ENCODE measurements around the gene ESCO1. TPM values are rescaled to one million over a fixed set of nuclear protein-coding genes. Genes with fewer than 3 reads are reported as not detected.

ESCO1 gene
- total and polyA plus RNA-seq, 2 donors (not counting 1 experiment from before 2014, with no cell fraction given), result 8.5 to 14.2 TPM

DNA sequence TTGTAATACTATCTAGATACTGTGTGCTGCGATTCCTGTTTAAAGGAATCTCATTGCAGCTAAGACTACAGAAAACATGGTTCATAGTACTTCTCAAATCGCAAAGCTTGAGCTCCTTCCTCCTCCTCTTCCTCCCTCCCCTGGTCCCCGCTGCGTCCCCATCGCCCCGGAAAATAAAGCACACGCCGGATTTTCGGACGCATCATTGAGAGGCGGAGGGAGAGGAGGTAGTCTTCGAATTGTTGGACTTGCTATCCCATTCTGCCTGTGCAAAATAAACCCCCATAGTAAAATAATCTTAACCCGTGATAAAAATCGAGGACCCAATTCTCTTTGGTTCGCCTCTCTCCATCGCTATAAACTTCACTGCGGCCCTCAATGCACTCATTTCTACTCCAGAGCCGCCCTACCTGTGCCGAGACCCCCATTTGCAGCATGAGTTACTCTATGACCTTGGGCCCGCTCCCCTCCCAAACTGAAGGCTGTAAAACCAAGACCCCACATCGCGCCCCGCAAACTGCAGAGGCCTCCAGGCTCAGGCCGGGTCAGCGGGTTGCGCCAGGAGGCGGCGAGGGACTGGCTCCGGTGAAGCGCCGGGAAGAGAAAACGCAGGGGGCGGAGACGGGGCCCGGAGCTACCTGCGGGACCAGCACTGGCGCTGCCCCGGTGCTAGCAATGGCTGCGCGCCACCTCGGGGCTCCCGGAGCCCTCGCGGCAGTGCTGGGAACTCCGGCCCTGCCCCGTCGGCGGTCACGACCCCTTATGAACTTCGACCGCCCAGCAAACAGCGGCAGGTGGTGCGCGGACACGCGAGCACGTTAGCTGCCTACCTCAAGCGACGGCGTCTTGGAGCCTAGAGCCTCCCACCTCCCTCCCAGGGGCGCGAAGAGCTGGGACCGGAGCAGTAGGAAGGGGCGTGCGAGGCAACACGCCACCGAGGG is 649 bp downstream of the ESCO1 start:
- DNase-seq (ENCODE audit: low read depth in 2 of 2), result peak in 1 of 2 donors; percentile 3
- Histone ChIP-seq H3K4me1 (ENCODE audit: control insufficient read depth, extremely low read depth, insufficient read depth, low read length) (peaks cover 4% of the 10 kb centered on the region), H3K27ac (ENCODE audit: insufficient read depth, low read length) (peak overlapping the region; percentile 99)

DNA sequence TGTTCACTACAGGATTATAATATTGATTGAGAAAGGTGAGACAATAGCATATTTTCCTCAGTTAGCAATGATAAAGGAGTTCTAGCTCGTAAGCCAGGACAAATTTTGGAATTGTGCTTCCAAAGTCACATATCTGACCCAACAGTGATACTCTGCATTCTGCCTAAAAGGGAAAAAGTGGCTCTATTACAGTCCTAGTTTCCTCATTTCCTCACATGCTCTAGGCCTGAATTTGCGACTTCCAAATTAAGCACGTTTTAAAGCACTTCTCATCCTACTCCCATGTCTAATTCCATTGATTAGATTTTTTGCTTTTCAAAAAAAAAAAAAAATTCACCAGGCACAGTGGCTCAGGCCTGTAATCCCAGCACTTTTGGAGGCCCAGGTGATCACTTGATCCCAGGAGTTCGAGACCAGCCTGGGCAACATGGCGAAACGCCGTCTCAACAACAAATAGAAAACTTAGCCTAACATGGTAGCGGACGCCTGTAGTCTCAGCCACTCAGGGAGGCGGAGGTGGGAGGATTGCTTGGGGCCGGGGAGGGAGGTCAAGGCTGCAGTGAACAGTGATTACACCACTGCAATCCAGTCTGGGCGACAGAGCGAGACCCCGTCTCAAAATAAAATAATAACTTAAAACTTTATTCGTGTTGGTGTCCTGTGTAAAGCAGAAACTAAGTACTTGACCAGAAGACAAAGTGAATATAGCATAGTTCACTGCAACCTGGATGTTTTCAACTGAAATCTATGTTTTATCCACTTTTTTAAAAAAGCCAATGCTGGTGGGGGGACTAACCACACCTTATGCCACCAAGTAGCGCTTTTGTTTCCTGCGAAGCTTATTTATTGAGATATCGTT is 1.5 kb downstream of the ESCO1 start:
- Histone ChIP-seq H3K4me3 (replicated peaks in 1 of 4; ENCODE audit: control extremely low read depth in 1 of 4, insufficient read depth in 1 of 4, low read depth in 3 of 4, low read length in 4 of 4) (peak overlapping the region; percentile 90 to 100 (median 99)), H3K9ac (ENCODE audit: insufficient read depth, low read length) (no peak overlapping the region), H3K27me3 (ENCODE audit: control insufficient read depth, insufficient read depth, low read length) (no peaks in the 10 kb centered on the region), H2AFZ (ENCODE audit: low read length) (no peak overlapping the region), H3K79me2 (ENCODE audit: control insufficient read depth, insufficient read depth, low read length) (peaks cover 34% of the 10 kb centered on the region), H4K20me1 (ENCODE audit: control insufficient read depth, extremely low read depth, insufficient read depth, low read length) (no peaks in the 10 kb centered on the region), H3K4me2 (ENCODE audit: extremely low read depth, insufficient read depth, low read length) (peak overlapping the region; percentile 89), H3K9me3 (ENCODE audit: control insufficient read depth, insufficient read depth, low read depth, low read length) (no peaks in the 10 kb centered on the region), H3K36me3 (ENCODE audit: control insufficient read depth, insufficient read depth, low read length) (no peaks in the 10 kb centered on the region), H3K27ac (ENCODE audit: insufficient read depth, low read length) (peak overlapping the region; percentile 99), H3K4me1 (ENCODE audit: control insufficient read depth, extremely low read depth, insufficient read depth, low read length) (peaks cover 4% of the 10 kb centered on the region)
- no peak for TF ChIP-seq EZH2 (IDR thresholded peaks at IDR 0.05; ENCODE audit: low read length, missing control alignments)
- TF ChIP-seq, protein P1, sequence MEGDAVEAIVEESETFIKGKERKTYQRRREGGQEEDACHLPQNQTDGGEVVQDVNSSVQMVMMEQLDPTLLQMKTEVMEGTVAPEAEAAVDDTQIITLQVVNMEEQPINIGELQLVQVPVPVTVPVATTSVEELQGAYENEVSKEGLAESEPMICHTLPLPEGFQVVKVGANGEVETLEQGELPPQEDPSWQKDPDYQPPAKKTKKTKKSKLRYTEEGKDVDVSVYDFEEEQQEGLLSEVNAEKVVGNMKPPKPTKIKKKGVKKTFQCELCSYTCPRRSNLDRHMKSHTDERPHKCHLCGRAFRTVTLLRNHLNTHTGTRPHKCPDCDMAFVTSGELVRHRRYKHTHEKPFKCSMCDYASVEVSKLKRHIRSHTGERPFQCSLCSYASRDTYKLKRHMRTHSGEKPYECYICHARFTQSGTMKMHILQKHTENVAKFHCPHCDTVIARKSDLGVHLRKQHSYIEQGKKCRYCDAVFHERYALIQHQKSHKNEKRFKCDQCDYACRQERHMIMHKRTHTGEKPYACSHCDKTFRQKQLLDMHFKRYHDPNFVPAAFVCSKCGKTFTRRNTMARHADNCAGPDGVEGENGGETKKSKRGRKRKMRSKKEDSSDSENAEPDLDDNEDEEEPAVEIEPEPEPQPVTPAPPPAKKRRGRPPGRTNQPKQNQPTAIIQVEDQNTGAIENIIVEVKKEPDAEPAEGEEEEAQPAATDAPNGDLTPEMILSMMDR (conservative IDR thresholded peaks at IDR 0.05 in 1 of 2, IDR thresholded peaks at IDR 0.05 in 1 of 2; ENCODE audit: low read depth in 1 of 2, low read length in 2 of 2), result no peak
- DNase-seq (ENCODE audit: low read depth in 2 of 2), result no peak

More for the DNA sequence above, 649 bp downstream of the ESCO1 start:
- Histone ChIP-seq H3K4me2 (ENCODE audit: extremely low read depth, insufficient read depth, low read length) (peak overlapping the region; percentile 89), H2AFZ (ENCODE audit: low read length) (peak overlapping the region; percentile 99), H3K4me3 (replicated peaks in 1 of 4; ENCODE audit: control extremely low read depth in 1 of 4, insufficient read depth in 1 of 4, low read depth in 3 of 4, low read length in 4 of 4) (peak overlapping the region; percentile 90 to 100 (median 99)), H3K9ac (ENCODE audit: insufficient read depth, low read length) (peak overlapping the region; percentile 97), H3K9me3 (ENCODE audit: control insufficient read depth, insufficient read depth, low read depth, low read length) (no peaks in the 10 kb centered on the region), H4K20me1 (ENCODE audit: control insufficient read depth, extremely low read depth, insufficient read depth, low read length) (no peaks in the 10 kb centered on the region), H3K36me3 (ENCODE audit: control insufficient read depth, insufficient read depth, low read length) (no peaks in the 10 kb centered on the region), H3K27me3 (ENCODE audit: control insufficient read depth, insufficient read depth, low read length) (no peaks in the 10 kb centered on the region), H3K79me2 (ENCODE audit: control insufficient read depth, insufficient read depth, low read length) (peaks cover 31% of the 10 kb centered on the region)
- no peak for TF ChIP-seq EZH2 (IDR thresholded peaks at IDR 0.05; ENCODE audit: low read length, missing control alignments)
- TF ChIP-seq, protein P1 (conservative IDR thresholded peaks at IDR 0.05 in 1 of 2, IDR thresholded peaks at IDR 0.05 in 1 of 2; ENCODE audit: low read depth in 1 of 2, low read length in 2 of 2), result no peak

DNA sequence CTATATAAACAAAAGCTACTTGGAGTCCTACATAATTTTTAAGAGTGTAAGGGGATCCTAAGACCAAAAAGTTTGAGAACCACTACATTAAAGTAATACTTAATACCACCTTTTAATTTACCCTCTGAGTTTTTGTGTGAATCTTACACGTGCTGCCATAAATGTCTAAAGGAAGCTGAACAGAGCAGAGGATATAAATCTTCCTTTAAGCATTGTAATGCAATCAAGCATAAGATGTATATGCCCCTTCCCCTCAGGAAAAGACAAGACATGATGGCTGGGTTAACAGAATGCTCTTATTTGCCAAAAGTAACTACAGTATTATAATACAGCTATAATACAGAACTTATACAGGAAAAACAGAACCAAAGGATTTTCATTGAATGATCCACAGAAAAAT is 2.9 kb downstream of the ESCO1 start:
- TF ChIP-seq EZH2 (IDR thresholded peaks at IDR 0.05; ENCODE audit: low read length, missing control alignments), result no peak
- TF ChIP-seq, protein P1 (conservative IDR thresholded peaks at IDR 0.05 in 1 of 2, IDR thresholded peaks at IDR 0.05 in 1 of 2; ENCODE audit: low read depth in 1 of 2, low read length in 2 of 2), result no peak
- no peak overlapping the region for H3K4me3 ChIP-seq (replicated peaks in 1 of 4; ENCODE audit: control extremely low read depth in 1 of 4, insufficient read depth in 1 of 4, low read depth in 3 of 4, low read length in 4 of 4)
- DNase-seq (ENCODE audit: low read depth in 2 of 2), result no peak

More for the DNA sequence above, 2.9 kb downstream of the ESCO1 start:
- Histone ChIP-seq H2AFZ (ENCODE audit: low read length) (no peak overlapping the region), H3K4me2 (ENCODE audit: extremely low read depth, insufficient read depth, low read length) (no peak overlapping the region), H3K36me3 (ENCODE audit: control insufficient read depth, insufficient read depth, low read length) (no peaks in the 10 kb centered on the region), H3K9me3 (ENCODE audit: control insufficient read depth, insufficient read depth, low read depth, low read length) (no peaks in the 10 kb centered on the region), H3K27me3 (ENCODE audit: control insufficient read depth, insufficient read depth, low read length) (no peaks in the 10 kb centered on the region), H3K79me2 (ENCODE audit: control insufficient read depth, insufficient read depth, low read length) (peaks cover 34% of the 10 kb centered on the region), H3K27ac (ENCODE audit: insufficient read depth, low read length) (no peak overlapping the region), H3K4me1 (ENCODE audit: control insufficient read depth, extremely low read depth, insufficient read depth, low read length) (peaks cover 4% of the 10 kb centered on the region), H3K9ac (ENCODE audit: insufficient read depth, low read length) (no peak overlapping the region), H4K20me1 (ENCODE audit: control insufficient read depth, extremely low read depth, insufficient read depth, low read length) (no peaks in the 10 kb centered on the region)
